AG09319 (cell line): ENCODE results near the gene CD3D.

ENCODE experiments used
- DNase-seq: peaks from one replicate; pipeline ENCODE4 v3.0.0-alpha.2; 2010; ENCODE audit warnings: low read depth; ENCODE audit errors: extremely low read depth
- CTCF ChIP-seq: IDR thresholded peaks from 2 replicates; pipeline ENCODE4 v1.5.1; 2011; ENCODE audit warnings: low read depth, mild to moderate bottlenecking, inconsistent platforms, low read length, moderate library complexity

CD3D gene

DNA sequence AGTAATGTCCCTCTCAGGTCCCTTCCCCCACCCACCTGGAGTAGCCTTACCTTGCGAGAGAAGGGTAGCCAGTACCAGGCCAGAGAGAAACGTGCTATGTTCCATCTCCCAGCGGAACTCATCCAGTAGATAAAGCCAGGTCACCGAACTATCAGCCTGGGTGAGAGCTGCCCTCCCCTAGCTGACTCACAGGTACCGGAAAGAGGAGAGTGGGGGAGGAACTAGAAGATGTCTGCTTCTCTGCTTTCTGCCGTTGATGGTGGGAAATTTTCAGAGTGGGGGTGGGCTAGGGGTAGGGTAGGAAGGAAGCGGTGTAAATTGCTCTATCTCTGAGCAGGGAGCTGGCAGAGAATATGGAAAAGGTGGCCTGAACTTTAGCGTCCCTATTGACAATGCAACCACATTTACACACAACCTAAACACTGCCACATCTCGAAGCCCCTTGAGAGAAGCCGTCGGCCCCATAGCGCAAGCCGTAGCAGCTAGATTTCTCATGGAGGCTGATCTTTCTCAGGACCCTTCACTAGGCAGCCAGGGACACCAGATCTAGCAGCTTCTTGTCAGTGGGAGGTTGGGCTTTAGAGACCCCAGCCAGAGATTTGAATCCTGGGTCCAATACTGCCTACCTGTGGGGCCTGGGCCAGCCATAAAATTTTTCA lies at the start of gene CD3D:
CD3D (minus strand) TSS at position 203 of the 659 bp plus-strand sequence; CDS start at position 105, 98 bp downstream.
- TF ChIP-seq CTCF = no peak
- no peak for DNase-seq

DNA sequence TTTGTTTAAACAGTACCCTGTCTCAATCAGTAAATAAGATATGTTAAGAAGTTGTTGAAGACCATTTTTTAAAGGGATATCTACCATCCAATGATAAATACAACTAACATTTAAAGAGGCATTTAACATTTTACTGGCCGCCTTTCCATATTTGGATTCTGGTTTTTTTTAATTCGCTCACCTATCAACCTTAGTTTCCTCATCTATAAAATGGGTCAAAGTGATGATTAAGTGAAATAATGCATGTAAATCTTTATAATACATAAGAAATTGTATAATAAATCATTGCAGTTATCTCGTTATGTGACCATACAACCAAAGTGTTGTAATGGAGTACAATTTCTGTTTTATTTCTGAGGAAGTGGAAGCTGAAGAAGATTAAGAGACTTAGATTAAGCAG lies 41.2 kb upstream of the CD3D start:
- DNase-seq = no peak
- no peak for TF ChIP-seq CTCF

- no peak for TF ChIP-seq CTCF
- no peak for DNase-seq
These were observed 40.4 kb upstream of the CD3D start for GRCh38 chr11:118382954-118383353.

GRCh38 chr11:118380571-118380970 lies 38.1 kb upstream of the CD3D start:
- DNase-seq = no peak
- TF ChIP-seq CTCF = no peak

GRCh38 chr11:118379497-118379896 lies 37.0 kb upstream of the CD3D start:
- TF ChIP-seq CTCF = no peak

GRCh38 chr11:118375978-118376377 lies 33.5 kb upstream of the CD3D start:
- no peak for TF ChIP-seq CTCF
- DNase-seq = no peak

More at GRCh38 chr11:118379497-118379896, 37.0 kb upstream of the CD3D start:
- DNase-seq = no peak

- DNase-seq = peak; percentile 75
- no peak for TF ChIP-seq CTCF
These were observed 32.2 kb upstream of the CD3D start for GRCh38 chr11:118374729-118375128.
